ENCODE data around the gene CST7. TPM values are rescaled to one million over a fixed set of nuclear protein-coding genes. Genes with fewer than 3 reads are reported as not detected.

The CST7 gene
- total RNA-seq, 1 experiment from 2014 or later = not detected

- no peak for TF ChIP-seq TCF7L2 (IDR thresholded peaks at IDR 0.05; ENCODE audit: low read depth, low read length)
- TF ChIP-seq POLR2AphosphoS5 (IDR thresholded peaks at IDR 0.05; ENCODE audit: low read depth, low read length) = no peak
- TF ChIP-seq REST (IDR thresholded peaks at IDR 0.05; ENCODE audit: insufficient read depth in 1 of 2, low read depth in 2 of 2, low read length in 1 of 2) = no peak
- TF ChIP-seq CTCF (IDR thresholded peaks at IDR 0.05) = no peak
- no peak for TF ChIP-seq SIN3A (IDR thresholded peaks at IDR 0.05; ENCODE audit: borderline replicate concordance, insufficient read depth, low read depth, low read length)
- intact Hi-C loops (cut with micrococcal nuclease; ENCODE audit: unreplicated experiment) = no loop called here
- in situ Hi-C loops (cut with HindIII; ENCODE audit: low pct_unique_long_range_greater_than_20kb, low sequenced_read_pairs) = no loop called here
- Histone ChIP-seq H3K36me3 (ENCODE audit: control insufficient read depth, insufficient read depth, low read length) (no peaks in the 10 kb centered on the region), H3K27ac (ENCODE audit: low read length) (no peak overlapping the region), H3K9me3 (ENCODE audit: control insufficient read depth, insufficient read depth, low read depth, low read length) (peaks cover 4% of the 10 kb centered on the region; the same call in 1 of the 2 replicates), H3K4me3 (ENCODE audit: low read depth in 2 of 2, low read length in 2 of 2) (no peak overlapping the region), H3K27me3 (ENCODE audit: control insufficient read depth, insufficient read depth, low read length) (no peaks in the 10 kb centered on the region), H3K4me1 (ENCODE audit: control insufficient read depth, insufficient read depth, low read length) (no peaks in the 10 kb centered on the region)
- DNase-seq (ENCODE audit: low read depth, low spot score) (no peak), ATAC-seq (no peak)
- ChIA-PET CTCF (no interaction called here), POLR2A (no interaction called here)
- no TSS peak for BruUV-seq (replicated peaks)
Observed at GRCh38 chr20:25007491-25008305, 58.6 kb downstream of the CST7 start.

GRCh38 chr20:25008388-25009217, 59.5 kb downstream of the CST7 start:
- intact Hi-C loops (cut with micrococcal nuclease; ENCODE audit: unreplicated experiment) (no loop called here), in situ Hi-C loops (cut with HindIII; ENCODE audit: low pct_unique_long_range_greater_than_20kb, low sequenced_read_pairs) (no loop called here)
- BruUV-seq (replicated peaks) = no TSS peak
- Histone ChIP-seq H3K4me3 (ENCODE audit: low read depth in 2 of 2, low read length in 2 of 2) (no peak overlapping the region), H3K27me3 (ENCODE audit: control insufficient read depth, insufficient read depth, low read length) (no peaks in the 10 kb centered on the region), H3K4me1 (ENCODE audit: control insufficient read depth, insufficient read depth, low read length) (no peaks in the 10 kb centered on the region), H3K27ac (ENCODE audit: low read length) (no peak overlapping the region), H3K9me3 (ENCODE audit: control insufficient read depth, insufficient read depth, low read depth, low read length) (no peaks in the 10 kb centered on the region), H3K36me3 (ENCODE audit: control insufficient read depth, insufficient read depth, low read length) (no peaks in the 10 kb centered on the region)
- ChIA-PET POLR2A (no interaction called here), CTCF (no interaction called here)
- ATAC-seq = no peak
- no peak for DNase-seq (ENCODE audit: low read depth, low spot score)
- TF ChIP-seq CTCF (IDR thresholded peaks at IDR 0.05) (no peak), SIN3A (IDR thresholded peaks at IDR 0.05; ENCODE audit: borderline replicate concordance, insufficient read depth, low read depth, low read length) (no peak), POLR2AphosphoS5 (IDR thresholded peaks at IDR 0.05; ENCODE audit: low read depth, low read length) (no peak), REST (IDR thresholded peaks at IDR 0.05; ENCODE audit: insufficient read depth in 1 of 2, low read depth in 2 of 2, low read length in 1 of 2) (no peak), TCF7L2 (IDR thresholded peaks at IDR 0.05; ENCODE audit: low read depth, low read length) (no peak)
